GM12892 (cell line): ENCODE results near the gene NFIX.
A peak's percentile ranks its signal among the peaks of the same experiment; 100 is the strongest.

Experiments
- DNase-seq: peaks from one replicate; pipeline ENCODE4 v3.0.0; 2011; ENCODE audit not compliant: insufficient read length
- FAIRE-seq: peaks from 2 replicates; lab custom pipeline; 2011; peaks lifted over from hg19 to GRCh38; lab: Jason Lieb, UNC
- POLR2A ChIP-seq: IDR thresholded peaks from 2 replicates; pipeline ENCODE4 v1.6.1; 2011; ENCODE audit warnings: low read depth, low read length, control low read depth
- POLR2AphosphoS5 ChIP-seq: IDR thresholded peaks from 2 replicates; pipeline ENCODE4 v1.6.1; 2011; ENCODE audit warnings: low read depth, low read length, control low read depth
- TAF1 ChIP-seq: IDR thresholded peaks from 2 replicates; pipeline ENCODE4 v1.6.1; 2011; ENCODE audit warnings: low read depth, mild to moderate bottlenecking, control low read depth, low read length, borderline replicate concordance

Gene NFIX

GRCh38 chr19:13020002-13020414 is 24.7 kb downstream of the NFIX start:
- FAIRE-seq = no peak
- DNase-seq = no peak
- TF ChIP-seq TAF1 = no peak
- no peak for TF ChIP-seq POLR2AphosphoS5
- no peak for TF ChIP-seq POLR2A

- TF ChIP-seq POLR2A (no peak), TAF1 (no peak), POLR2AphosphoS5 (no peak)
- FAIRE-seq (no peak), DNase-seq (no peak)
These were observed 27.0 kb downstream of the NFIX start for GRCh38 chr19:13022111-13022858.

GRCh38 chr19:13022859-13023636 is 27.8 kb downstream of the NFIX start:
- TF ChIP-seq POLR2A = no peak
- no peak for TF ChIP-seq TAF1
- TF ChIP-seq POLR2AphosphoS5 = no peak
- peak; percentile 44 for FAIRE-seq
- DNase-seq = no peak

GRCh38 chr19:13023656-13024055 is 28.4 kb downstream of the NFIX start:
- no peak for FAIRE-seq
- DNase-seq = no peak
- no peak for TF ChIP-seq POLR2AphosphoS5
- TF ChIP-seq TAF1 = no peak
- TF ChIP-seq POLR2A = no peak

GRCh38 chr19:13024126-13024950 is 29.1 kb downstream of the NFIX start:
- no peak for TF ChIP-seq TAF1
- TF ChIP-seq POLR2AphosphoS5 = no peak
- no peak for TF ChIP-seq POLR2A
- FAIRE-seq (no peak), DNase-seq (no peak)

- FAIRE-seq (no peak), DNase-seq (no peak)
- no peak for TF ChIP-seq POLR2A
These were observed 29.8 kb downstream of the NFIX start for GRCh38 chr19:13024951-13025697.

- no peak for DNase-seq
- FAIRE-seq = no peak
- TF ChIP-seq POLR2AphosphoS5 = no peak
- no peak for TF ChIP-seq POLR2A
- TF ChIP-seq TAF1 = no peak
These were observed 30.7 kb downstream of the NFIX start for GRCh38 chr19:13025819-13026456.

- TF ChIP-seq POLR2A (no peak), TAF1 (no peak), POLR2AphosphoS5 (no peak)
- FAIRE-seq (no peak), DNase-seq (no peak)
These were observed 31.4 kb downstream of the NFIX start for GRCh38 chr19:13026462-13027370.

GRCh38 chr19:13027557-13027956 is 32.3 kb downstream of the NFIX start:
- FAIRE-seq = no peak
- TF ChIP-seq POLR2A (no peak), TAF1 (no peak)
- DNase-seq = no peak

- TF ChIP-seq POLR2A = no peak
- TF ChIP-seq POLR2AphosphoS5 = no peak
- TF ChIP-seq TAF1 = no peak
- DNase-seq = no peak
These were observed 32.8 kb downstream of the NFIX start for GRCh38 chr19:13028027-13028426.

More at GRCh38 chr19:13028027-13028426, 32.8 kb downstream of the NFIX start:
- FAIRE-seq = no peak
